ENCODE measurements around the gene TAB3.

Gene TAB3

DNA sequence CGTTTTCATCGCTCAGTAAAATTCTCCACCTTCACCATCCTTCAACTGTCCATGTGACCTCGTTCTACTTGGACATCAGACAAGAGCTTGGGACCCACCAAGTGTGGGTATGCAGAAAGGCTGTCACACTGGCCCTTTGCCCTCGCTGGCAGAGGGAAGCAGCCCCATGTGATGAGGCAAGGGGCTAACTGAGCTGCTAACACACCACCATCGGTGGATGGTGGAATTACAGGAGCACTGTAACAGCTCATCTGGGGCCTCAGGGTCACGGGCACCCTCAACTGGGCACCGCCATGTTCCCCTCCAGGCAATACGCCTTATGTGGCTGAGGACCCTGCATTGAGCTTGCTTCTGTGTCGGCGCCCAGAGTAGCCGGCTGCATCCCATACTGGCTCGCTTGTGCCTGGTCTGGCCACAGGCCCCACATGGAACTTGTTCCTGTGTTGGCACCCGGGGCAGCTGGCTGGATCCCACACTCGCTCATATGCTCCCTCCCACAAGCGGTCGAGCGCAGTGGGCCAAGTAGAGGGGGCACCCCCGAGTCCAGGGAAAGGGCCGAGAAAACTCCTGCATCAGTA lies 109.5 kb downstream of the TAB3 start:
- ChIA-PET CTCF (interaction anchor here (0.9 kb wide), 1 partner anchor 7 kb away, joined by 3 read pairs; no protein-coding TSS in a partner anchor), POLR2A (no interaction called here)
- TF ChIP-seq ZBTB1 (tag by site-specific recombination; IDR thresholded peaks at IDR 0.05) (no peak), ZIC2 (tag by site-specific recombination; IDR thresholded peaks at IDR 0.05) (no peak), ZNF596 (tag by site-specific recombination; IDR thresholded peaks at IDR 0.05) (no peak), KLF8 (tag by site-specific recombination; IDR thresholded peaks at IDR 0.05) (no peak), ZNF658 (tag by site-specific recombination; IDR thresholded peaks at IDR 0.05) (no peak), ZNF830 (tag by site-specific recombination; IDR thresholded peaks at IDR 0.05; ENCODE audit: low read depth) (no peak), HOXA7 (CRISPR knock-in tag; IDR thresholded peaks at IDR 0.05; ENCODE audit: borderline replicate concordance) (no peak), ZNF530 (tag by site-specific recombination; IDR thresholded peaks at IDR 0.05; ENCODE audit: low read depth) (no peak), SCRT2 (tag by site-specific recombination; IDR thresholded peaks at IDR 0.05) (no peak), ZNF155 (tag by site-specific recombination; IDR thresholded peaks at IDR 0.05) (no peak), ZNF23 (tag by site-specific recombination; IDR thresholded peaks at IDR 0.05; ENCODE audit: borderline replicate concordance) (no peak), ZNF660 (tag by site-specific recombination; IDR thresholded peaks at IDR 0.05) (no peak)
- TF ChIP-seq, protein P1, sequence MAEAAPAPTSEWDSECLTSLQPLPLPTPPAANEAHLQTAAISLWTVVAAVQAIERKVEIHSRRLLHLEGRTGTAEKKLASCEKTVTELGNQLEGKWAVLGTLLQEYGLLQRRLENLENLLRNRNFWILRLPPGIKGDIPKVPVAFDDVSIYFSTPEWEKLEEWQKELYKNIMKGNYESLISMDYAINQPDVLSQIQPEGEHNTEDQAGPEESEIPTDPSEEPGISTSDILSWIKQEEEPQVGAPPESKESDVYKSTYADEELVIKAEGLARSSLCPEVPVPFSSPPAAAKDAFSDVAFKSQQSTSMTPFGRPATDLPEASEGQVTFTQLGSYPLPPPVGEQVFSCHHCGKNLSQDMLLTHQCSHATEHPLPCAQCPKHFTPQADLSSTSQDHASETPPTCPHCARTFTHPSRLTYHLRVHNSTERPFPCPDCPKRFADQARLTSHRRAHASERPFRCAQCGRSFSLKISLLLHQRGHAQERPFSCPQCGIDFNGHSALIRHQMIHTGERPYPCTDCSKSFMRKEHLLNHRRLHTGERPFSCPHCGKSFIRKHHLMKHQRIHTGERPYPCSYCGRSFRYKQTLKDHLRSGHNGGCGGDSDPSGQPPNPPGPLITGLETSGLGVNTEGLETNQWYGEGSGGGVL (tag by site-specific recombination; IDR thresholded peaks at IDR 0.05) = no peak
- TF ChIP-seq, protein P2, sequence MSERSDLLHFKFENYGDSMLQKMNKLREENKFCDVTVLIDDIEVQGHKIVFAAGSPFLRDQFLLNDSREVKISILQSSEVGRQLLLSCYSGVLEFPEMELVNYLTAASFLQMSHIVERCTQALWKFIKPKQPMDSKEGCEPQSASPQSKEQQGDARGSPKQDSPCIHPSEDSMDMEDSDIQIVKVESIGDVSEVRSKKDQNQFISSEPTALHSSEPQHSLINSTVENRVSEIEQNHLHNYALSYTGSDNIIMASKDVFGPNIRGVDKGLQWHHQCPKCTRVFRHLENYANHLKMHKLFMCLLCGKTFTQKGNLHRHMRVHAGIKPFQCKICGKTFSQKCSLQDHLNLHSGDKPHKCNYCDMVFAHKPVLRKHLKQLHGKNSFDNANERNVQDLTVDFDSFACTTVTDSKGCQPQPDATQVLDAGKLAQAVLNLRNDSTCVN (tag by site-specific recombination; optimal IDR thresholded peaks at IDR 0.05) = no peak
- TF ChIP-seq, protein P3, sequence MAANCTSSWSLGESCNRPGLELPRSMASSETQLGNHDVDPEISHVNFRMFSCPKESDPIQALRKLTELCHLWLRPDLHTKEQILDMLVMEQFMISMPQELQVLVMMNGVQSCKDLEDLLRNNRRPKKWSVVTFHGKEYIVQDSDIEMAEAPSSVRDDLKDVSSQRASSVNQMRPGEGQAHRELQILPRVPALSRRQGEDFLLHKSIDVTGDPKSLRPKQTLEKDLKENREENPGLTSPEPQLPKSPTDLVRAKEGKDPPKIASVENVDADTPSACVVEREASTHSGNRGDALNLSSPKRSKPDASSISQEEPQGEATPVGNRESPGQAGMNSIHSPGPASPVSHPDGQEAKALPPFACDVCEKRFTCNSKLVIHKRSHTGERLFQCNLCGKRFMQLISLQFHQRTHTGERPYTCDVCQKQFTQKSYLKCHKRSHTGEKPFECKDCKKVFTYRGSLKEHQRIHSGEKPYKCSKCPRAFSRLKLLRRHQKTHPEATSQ (tag by site-specific recombination; IDR thresholded peaks at IDR 0.05) = no peak
- TF ChIP-seq, protein P4, sequence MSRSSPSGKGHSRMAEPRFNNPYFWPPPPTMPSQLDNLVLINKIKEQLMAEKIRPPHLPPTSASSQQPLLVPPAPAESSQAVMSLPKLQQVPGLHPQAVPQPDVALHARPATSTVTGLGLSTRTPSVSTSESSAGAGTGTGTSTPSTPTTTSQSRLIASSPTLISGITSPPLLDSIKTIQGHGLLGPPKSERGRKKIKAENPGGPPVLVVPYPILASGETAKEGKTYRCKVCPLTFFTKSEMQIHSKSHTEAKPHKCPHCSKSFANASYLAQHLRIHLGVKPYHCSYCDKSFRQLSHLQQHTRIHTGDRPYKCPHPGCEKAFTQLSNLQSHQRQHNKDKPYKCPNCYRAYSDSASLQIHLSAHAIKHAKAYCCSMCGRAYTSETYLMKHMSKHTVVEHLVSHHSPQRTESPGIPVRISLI (tag by site-specific recombination; IDR thresholded peaks at IDR 0.05) = no peak
- TF ChIP-seq, protein P5, sequence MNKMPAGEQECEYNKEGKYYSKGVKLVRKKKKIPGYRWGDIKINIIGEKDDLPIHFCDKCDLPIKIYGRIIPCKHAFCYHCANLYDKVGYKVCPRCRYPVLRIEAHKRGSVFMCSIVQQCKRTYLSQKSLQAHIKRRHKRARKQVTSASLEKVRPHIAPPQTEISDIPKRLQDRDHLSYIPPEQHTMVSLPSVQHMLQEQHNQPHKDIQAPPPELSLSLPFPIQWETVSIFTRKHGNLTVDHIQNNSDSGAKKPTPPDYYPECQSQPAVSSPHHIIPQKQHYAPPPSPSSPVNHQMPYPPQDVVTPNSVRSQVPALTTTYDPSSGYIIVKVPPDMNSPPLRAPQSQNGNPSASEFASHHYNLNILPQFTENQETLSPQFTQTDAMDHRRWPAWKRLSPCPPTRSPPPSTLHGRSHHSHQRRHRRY (tag by site-specific recombination; IDR thresholded peaks at IDR 0.05) = no peak
- TF ChIP-seq, protein P6, sequence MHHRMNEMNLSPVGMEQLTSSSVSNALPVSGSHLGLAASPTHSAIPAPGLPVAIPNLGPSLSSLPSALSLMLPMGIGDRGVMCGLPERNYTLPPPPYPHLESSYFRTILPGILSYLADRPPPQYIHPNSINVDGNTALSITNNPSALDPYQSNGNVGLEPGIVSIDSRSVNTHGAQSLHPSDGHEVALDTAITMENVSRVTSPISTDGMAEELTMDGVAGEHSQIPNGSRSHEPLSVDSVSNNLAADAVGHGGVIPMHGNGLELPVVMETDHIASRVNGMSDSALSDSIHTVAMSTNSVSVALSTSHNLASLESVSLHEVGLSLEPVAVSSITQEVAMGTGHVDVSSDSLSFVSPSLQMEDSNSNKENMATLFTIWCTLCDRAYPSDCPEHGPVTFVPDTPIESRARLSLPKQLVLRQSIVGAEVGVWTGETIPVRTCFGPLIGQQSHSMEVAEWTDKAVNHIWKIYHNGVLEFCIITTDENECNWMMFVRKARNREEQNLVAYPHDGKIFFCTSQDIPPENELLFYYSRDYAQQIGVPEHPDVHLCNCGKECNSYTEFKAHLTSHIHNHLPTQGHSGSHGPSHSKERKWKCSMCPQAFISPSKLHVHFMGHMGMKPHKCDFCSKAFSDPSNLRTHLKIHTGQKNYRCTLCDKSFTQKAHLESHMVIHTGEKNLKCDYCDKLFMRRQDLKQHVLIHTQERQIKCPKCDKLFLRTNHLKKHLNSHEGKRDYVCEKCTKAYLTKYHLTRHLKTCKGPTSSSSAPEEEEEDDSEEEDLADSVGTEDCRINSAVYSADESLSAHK (tag by site-specific recombination; IDR thresholded peaks at IDR 0.05) = no peak

More for the DNA sequence above, 109.5 kb downstream of the TAB3 start:
- Histone ChIP-seq H3K4me1 (ENCODE audit: control insufficient read depth, insufficient read depth, low read length) (no peaks in the 10 kb centered on the region), H3K9me3 (ENCODE audit: control insufficient read depth, insufficient read depth, low read depth, low read length) (no peaks in the 10 kb centered on the region; the same call in 1 of the 2 replicates), H3K27ac (ENCODE audit: extremely low read depth, low read depth, low read length) (no peak overlapping the region), H3K4me3 (ENCODE audit: low read depth, low read length) (no peak overlapping the region), H3K36me3 (ENCODE audit: control insufficient read depth in 2 of 2, insufficient read depth in 1 of 2, low read length in 2 of 2) (no peaks in the 10 kb centered on the region)

Data from HEK293 (cell line).